IMR-90 (cell line): ENCODE data around the gene SRRM1. TPM values are rescaled to one million over a fixed set of nuclear protein-coding genes. Genes with fewer than 3 reads are reported as not detected.

Experiments used
- ATAC-seq: fragments of 200-7000 bp; cut with Tn5 transposase; 2 replicates; pipeline ENCODE4 v1.9.1; 2020; ENCODE audit warnings: low read depth, mild to moderate bottlenecking, moderate library complexity
- BruUV-seq: library from RNA; stranded (reverse); fragments of 400-500 nt; replicated peaks from 2 replicates; lab custom pipeline; 2021; lab: Mats Ljungman, UMichigan
- CTCF ChIA-PET: fragments of 300-600 bp; formaldehyde crosslinking; extraction: SDS; loops from one replicate; lab custom pipeline; 2021; ENCODE audit warnings: antibody characterized with exemption; lab: Yijun Ruan, JAX
- POLR2A ChIA-PET: fragments of 300-600 bp; sonication (Branson Sonifier 250); formaldehyde crosslinking; loops from one replicate; lab custom pipeline; 2022; ENCODE audit warnings: antibody characterized with exemption; ENCODE audit not compliant: unreplicated experiment; lab: Charles Lee
- DNase-seq: peaks from one replicate; pipeline ENCODE4 v3.0.0; 2013
- H2AFZ ChIP-seq: replicated peaks from 2 replicates; pipeline ENCODE3; 2013; ENCODE audit warnings: low read length, mild to moderate bottlenecking; ENCODE audit not compliant: poor library complexity
- H2AK5ac ChIP-seq: 2 replicates; pipeline ENCODE4 v1.6.1; 2013; ENCODE audit warnings: low read depth, low read length, inconsistent platforms
- H2AK9ac ChIP-seq: replicated peaks from 2 replicates; pipeline ENCODE3; 2013; ENCODE audit warnings: mild to moderate bottlenecking, low read depth, low read length, moderate library complexity; ENCODE audit not compliant: poor library complexity
- H2BK120ac ChIP-seq: 2 replicates; pipeline ENCODE4 v1.6.1; 2013; ENCODE audit warnings: low read depth, low read length, inconsistent platforms
- H2BK15ac ChIP-seq: 3 replicates; pipeline ENCODE4 v1.6.1; 2013; ENCODE audit warnings: low read depth, low read length, inconsistent platforms
- H2BK20ac ChIP-seq: 2 replicates; pipeline ENCODE4 v1.6.1; 2013; ENCODE audit warnings: low read depth, mild to moderate bottlenecking, inconsistent platforms, low read length, moderate library complexity
- H2BK5ac ChIP-seq: 2 replicates; pipeline ENCODE4 v1.6.1; 2013; ENCODE audit warnings: mild to moderate bottlenecking, low read depth, low read length, inconsistent platforms; ENCODE audit not compliant: poor library complexity, severe bottlenecking
- H3K14ac ChIP-seq: replicated peaks from 2 replicates; pipeline ENCODE4 v1.6.1; 2013; ENCODE audit warnings: low read depth, low read length, inconsistent platforms
- H3K18ac ChIP-seq: 2 replicates; pipeline ENCODE4 v1.6.1; 2013; ENCODE audit warnings: low read depth, low read length, control low read depth
- H3K23ac ChIP-seq: 2 replicates; pipeline ENCODE4 v1.6.1; 2013; ENCODE audit warnings: low read depth, low read length, inconsistent platforms
- H3K27ac ChIP-seq: 2 replicates; pipeline ENCODE4 v1.5.1; 2013; ENCODE audit warnings: mild to moderate bottlenecking, control low read depth, low read length; ENCODE audit not compliant: insufficient read depth
- H3K27me3 ChIP-seq: 2 replicates; pipeline ENCODE4 v1.6.1; 2013; ENCODE audit warnings: low read length; ENCODE audit not compliant: control insufficient read depth, insufficient read depth
- H3K36me3 ChIP-seq: 2 replicates; pipeline ENCODE4 v1.6.1; 2013; ENCODE audit warnings: low read length, mixed read lengths; ENCODE audit not compliant: control insufficient read depth, insufficient read depth
- H3K4ac ChIP-seq: 2 replicates; pipeline ENCODE4 v1.6.1; 2013; ENCODE audit warnings: low read depth, low read length, inconsistent platforms
- H3K4me1 ChIP-seq: 2 replicates; pipeline ENCODE4 v1.6.1; 2013; ENCODE audit warnings: low read length, mixed read lengths; ENCODE audit not compliant: control insufficient read depth, insufficient read depth
- H3K4me2 ChIP-seq: 2 replicates; pipeline ENCODE4 v1.6.1; 2013; ENCODE audit warnings: low read depth, mild to moderate bottlenecking, control low read depth, low read length, moderate library complexity
- H3K4me3 ChIP-seq: 2 replicates; pipeline ENCODE4 v1.5.1; 2013; ENCODE audit warnings: low read depth, mild to moderate bottlenecking, control low read depth, low read length, moderate library complexity; ENCODE audit not compliant: insufficient read depth
- H3K56ac ChIP-seq: 2 replicates; pipeline ENCODE4 v1.6.1; 2013; ENCODE audit warnings: low read length, inconsistent platforms; ENCODE audit not compliant: insufficient read depth; ENCODE audit errors: extremely low read depth
- H3K79me1 ChIP-seq, 2 experiments: 2 replicates each; pipeline ENCODE4 v1.6.1; 2013; ENCODE audit warnings: low read length in 2 of 2, inconsistent platforms in 1 of 2, low read depth in 1 of 2
- H3K9ac ChIP-seq: 2 replicates; pipeline ENCODE4 v1.6.1; 2013; ENCODE audit warnings: low read depth, low read length, control low read depth
- H3K9me1 ChIP-seq: 2 replicates; pipeline ENCODE4 v1.6.1; 2013; ENCODE audit warnings: low read length, inconsistent platforms; ENCODE audit not compliant: insufficient read depth
- H3K9me3 ChIP-seq: 2 replicates; pipeline ENCODE4 v1.6.1; 2013; ENCODE audit warnings: low read length; ENCODE audit not compliant: control insufficient read depth, insufficient read depth
- H4K20me1 ChIP-seq: 2 replicates; pipeline ENCODE4 v1.6.1; 2013; ENCODE audit warnings: low read length, inconsistent platforms; ENCODE audit not compliant: insufficient read depth
- H4K5ac ChIP-seq: 2 replicates; pipeline ENCODE4 v1.6.1; 2013; ENCODE audit warnings: mild to moderate bottlenecking, low read depth, low read length, control low read depth
- H4K8ac ChIP-seq, 2 experiments: 2 replicates each; pipeline ENCODE4 v1.6.1; 2013; ENCODE audit warnings: low read depth in 2 of 2, low read length in 2 of 2, control low read depth in 1 of 2, inconsistent platforms in 1 of 2
- H4K91ac ChIP-seq: 2 replicates; pipeline ENCODE4 v1.6.1; 2013; ENCODE audit warnings: low read depth, low read length, inconsistent platforms; ENCODE audit not compliant: insufficient read depth
- BHLHE40 ChIP-seq: fragments of 150-350 bp; IDR thresholded peaks from 2 replicates; pipeline ENCODE4 v1.6.1; 2016; ENCODE audit warnings: mild to moderate bottlenecking, low read depth, low read length
- FOS ChIP-seq: fragments of 150-350 bp; IDR thresholded peaks from 2 replicates; pipeline ENCODE4 v1.6.1; 2016; ENCODE audit warnings: low read depth, low read length
- MAZ ChIP-seq: IDR thresholded peaks from 2 replicates; pipeline ENCODE4 v1.6.1; 2012; ENCODE audit warnings: low read depth, mild to moderate bottlenecking, low read length, improper control_type of control experiment, moderate library complexity, borderline replicate concordance
- MXI1 ChIP-seq: IDR thresholded peaks from 2 replicates; pipeline ENCODE4 v1.6.1; 2012; ENCODE audit warnings: low read depth, mild to moderate bottlenecking, low read length, moderate library complexity, borderline replicate concordance
- POLR2A ChIP-seq: IDR thresholded peaks from 2 replicates; pipeline ENCODE4 v1.6.1; 2012; ENCODE audit warnings: mild to moderate bottlenecking, low read depth, low read length
- RAD21 ChIP-seq: IDR thresholded peaks from 2 replicates; pipeline ENCODE4 v1.6.1; 2012; ENCODE audit warnings: low read length, improper control_type of control experiment
- RCOR1 ChIP-seq: IDR thresholded peaks from 2 replicates; pipeline ENCODE4 v1.6.1; 2012; ENCODE audit warnings: mild to moderate bottlenecking, low read length, improper control_type of control experiment; ENCODE audit not compliant: insufficient replicate concordance
- SMC3 ChIP-seq: fragments of 150-350 bp; IDR thresholded peaks from 2 replicates; pipeline ENCODE4 v1.6.1; 2016; ENCODE audit warnings: low read depth, mild to moderate bottlenecking, antibody characterized with exemption, low read length, moderate library complexity
- WGBS, 2 experiments: methylation state at CpG; one replicate each; pipeline versions ENCODE4 v1.1.5 to v1.1.7; 2013; ENCODE audit warnings: missing lambda C conversion rate in 2 of 2; ENCODE audit not compliant: insufficient read length in 1 of 2; ENCODE audit errors: extremely low coverage in 2 of 2; 5-methylcytosine and 5-hydroxymethylcytosine counted together
- dilution Hi-C: fragments of 300-500 bp; cut with HindIII; formaldehyde crosslinking; loops from one replicate; pipeline ENCODE4 v1.14.3; 2018; ENCODE audit warnings: low sequenced_read_pairs; ENCODE audit not compliant: unreplicated experiment
- in situ Hi-C: fragments of 300-500 bp; cut with MboI; formaldehyde crosslinking; loops from 3 replicates; pipeline ENCODE4 v1.14.3; 2019; ENCODE audit warnings: low sequenced_read_pairs, inconsistent platforms, mixed read lengths
- intact Hi-C: fragments of 100-400 bp; cut with micrococcal nuclease; formaldehyde crosslinking; loops from 2 replicates; pipeline ENCODE4 v1.10.0; 2022
- polyA plus RNA-seq, 3 experiments: library from polyadenylated mRNA; depleted of rRNA; stranded (reverse); fragments of >200 nt; gene quantifications; 2 replicates each; pipeline ENCODE4 v1.2.3, GENCODE V29; 2012; ENCODE audit warnings: low replicate concordance in 1 of 3
- total RNA-seq: library from RNA; depleted of rRNA; stranded (reverse); fragments of >200 nt; gene quantifications from 2 replicates; pipeline ENCODE4 v1.2.3, GENCODE V29; 2012
- TF ChIP-seq, protein P1 (sequence below): fragments of 150-350 bp; IDR thresholded peaks from 2 replicates; pipeline ENCODE4 v1.6.1; 2016; ENCODE audit warnings: low read depth, mild to moderate bottlenecking, low read length, moderate library complexity, borderline replicate concordance
- TF ChIP-seq, protein P2 (sequence below): fragments of 150-350 bp; IDR thresholded peaks from 2 replicates; pipeline ENCODE4 v1.6.1; 2017; ENCODE audit warnings: mild to moderate bottlenecking, antibody characterized with exemption, low read length, low read depth
- TF ChIP-seq, protein P3 (sequence below): conservative IDR thresholded peaks from 2 replicates; pipeline ENCODE4 v1.5.1; 2012; ENCODE audit warnings: mild to moderate bottlenecking, low read depth, low read length, improper control_type of control experiment

Gene SRRM1
- total and polyA plus RNA-seq, 2 of the 4 experiments (the other 2 are of a cell fraction), result 13.6 to 94.1 TPM

DNA sequence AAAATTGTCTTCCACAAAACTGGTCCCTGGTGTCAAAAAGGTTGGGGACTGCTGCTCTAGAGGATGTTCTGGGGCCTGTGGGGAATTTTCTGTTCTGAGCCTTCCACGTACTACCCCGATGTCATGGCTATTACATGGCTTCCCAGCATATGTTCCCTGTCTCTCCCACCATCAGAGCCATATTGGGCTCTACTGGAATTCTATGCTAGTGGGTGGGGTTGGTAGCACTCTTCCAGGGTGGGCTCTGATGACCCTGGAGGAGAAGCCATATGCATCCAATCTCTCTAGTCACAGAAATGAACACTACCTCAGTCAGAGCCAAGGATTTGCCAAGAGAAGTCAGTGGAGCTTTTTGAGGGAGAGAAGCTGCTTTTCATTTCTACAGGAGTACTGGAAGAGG, 47.9 kb downstream of the SRRM1 start (continued):
- TF ChIP-seq POLR2A (no peak), MXI1 (no peak), SMC3 (no peak), MAZ (no peak)

DNA sequence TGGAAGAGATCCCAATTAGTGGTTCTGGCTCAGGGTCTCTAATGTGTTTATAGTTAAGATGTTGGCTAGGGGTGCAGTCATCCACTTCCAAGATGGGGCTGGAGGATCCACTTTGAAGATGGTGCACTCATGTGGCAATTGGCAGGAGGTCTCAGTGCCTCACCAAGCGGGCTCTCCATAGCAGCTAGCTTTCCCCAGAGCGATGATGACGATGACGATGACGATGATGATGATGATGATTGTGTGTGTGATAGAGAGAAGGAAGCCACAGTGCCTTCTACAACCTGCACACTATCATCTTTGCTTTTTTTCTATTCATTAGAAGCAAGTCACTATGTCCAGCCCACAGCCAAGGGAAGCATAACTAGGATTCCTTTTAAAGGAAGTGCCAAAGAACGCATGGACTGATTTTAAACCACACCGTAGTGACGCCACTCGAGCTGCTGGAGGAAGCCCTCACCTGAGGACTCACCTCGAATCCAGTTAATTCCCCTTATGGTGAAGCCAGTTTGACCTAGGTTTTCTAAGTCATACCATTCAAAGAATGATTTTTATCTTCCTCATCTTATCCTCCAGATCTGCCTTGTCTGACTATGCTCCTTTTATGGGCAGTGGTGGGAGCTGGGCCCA, 49.4 kb downstream of the SRRM1 start:
- Histone ChIP-seq H3K9ac (no peak overlapping the region), H3K18ac (no peak overlapping the region), H3K4me3 (no peak overlapping the region), H2AK9ac (peak overlapping the region; percentile 37), H3K27ac (no peak overlapping the region), H2BK15ac (peak overlapping the region; percentile 27; the same call in 1 of the 3 replicates), H3K4me2 (no peak overlapping the region), H4K8ac (no peak overlapping the region), H2AK5ac (peak overlapping the region; percentile 78; the same call in 1 of the 2 replicates), H3K9me1 (peaks cover 8% of the 10 kb centered on the region; the same call in 1 of the 2 replicates), H3K23ac (0 out of 2 replicates have a peak overlapping the region, but pooled peaks have one; percentile 7), H3K14ac (0 out of 2 replicates have a peak overlapping the region, but pooled peaks have one; percentile 29), H3K9me3 (no peaks in the 10 kb centered on the region), H3K56ac (no peak overlapping the region), H3K4ac (peak overlapping the region; percentile 29; the same call in 1 of the 2 replicates), H4K5ac (no peak overlapping the region), H3K27me3 (no peaks in the 10 kb centered on the region), H3K36me3 (no peaks in the 10 kb centered on the region), H2BK5ac (no peak overlapping the region), H2BK20ac (0 out of 2 replicates have a peak overlapping the region, but pooled peaks have one; percentile 5), H3K4me1 (peaks cover 12% of the 10 kb centered on the region), H4K91ac (peak overlapping the region; percentile 49; the same call in 1 of the 2 replicates), H2BK120ac (no peak overlapping the region), H4K20me1 (no peaks in the 10 kb centered on the region; the same call in 1 of the 2 replicates), H2AFZ (no peak overlapping the region), H3K79me1 (peaks cover 6 to 14% of the 10 kb centered on the region in 2 experiments; a peak in 3 of 4 replicates)
- dilution Hi-C loops (no loop called here), in situ Hi-C loops (loop anchor here (5.0 kb wide), 2 partner anchors 45 to 145 kb away; no protein-coding TSS in a partner anchor), intact Hi-C loops (no loop called here)
- ChIA-PET CTCF (interaction anchor here (0.6 kb wide), 1 partner anchor 71 kb away, joined by 3 read pairs; no protein-coding TSS in a partner anchor), POLR2A (no interaction called here)
- ATAC-seq, result no peak
- no CpG with 5 or more reads among the region's 10 CpGs for WGBS, 2 experiments
- BruUV-seq, result no TSS peak
- no peak for DNase-seq
- no peak for TF ChIP-seq RAD21
- TF ChIP-seq BHLHE40, result no peak
- no peak for TF ChIP-seq SMC3
- TF ChIP-seq POLR2A, result no peak
- TF ChIP-seq MXI1, result no peak
- no peak for TF ChIP-seq FOS
- TF ChIP-seq, protein P1, sequence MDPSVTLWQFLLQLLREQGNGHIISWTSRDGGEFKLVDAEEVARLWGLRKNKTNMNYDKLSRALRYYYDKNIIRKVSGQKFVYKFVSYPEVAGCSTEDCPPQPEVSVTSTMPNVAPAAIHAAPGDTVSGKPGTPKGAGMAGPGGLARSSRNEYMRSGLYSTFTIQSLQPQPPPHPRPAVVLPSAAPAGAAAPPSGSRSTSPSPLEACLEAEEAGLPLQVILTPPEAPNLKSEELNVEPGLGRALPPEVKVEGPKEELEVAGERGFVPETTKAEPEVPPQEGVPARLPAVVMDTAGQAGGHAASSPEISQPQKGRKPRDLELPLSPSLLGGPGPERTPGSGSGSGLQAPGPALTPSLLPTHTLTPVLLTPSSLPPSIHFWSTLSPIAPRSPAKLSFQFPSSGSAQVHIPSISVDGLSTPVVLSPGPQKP, result no peak
- TF ChIP-seq, protein P2, sequence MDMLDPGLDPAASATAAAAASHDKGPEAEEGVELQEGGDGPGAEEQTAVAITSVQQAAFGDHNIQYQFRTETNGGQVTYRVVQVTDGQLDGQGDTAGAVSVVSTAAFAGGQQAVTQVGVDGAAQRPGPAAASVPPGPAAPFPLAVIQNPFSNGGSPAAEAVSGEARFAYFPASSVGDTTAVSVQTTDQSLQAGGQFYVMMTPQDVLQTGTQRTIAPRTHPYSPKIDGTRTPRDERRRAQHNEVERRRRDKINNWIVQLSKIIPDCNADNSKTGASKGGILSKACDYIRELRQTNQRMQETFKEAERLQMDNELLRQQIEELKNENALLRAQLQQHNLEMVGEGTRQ, result no peak
- TF ChIP-seq RCOR1, result no peak
- TF ChIP-seq, protein P3, sequence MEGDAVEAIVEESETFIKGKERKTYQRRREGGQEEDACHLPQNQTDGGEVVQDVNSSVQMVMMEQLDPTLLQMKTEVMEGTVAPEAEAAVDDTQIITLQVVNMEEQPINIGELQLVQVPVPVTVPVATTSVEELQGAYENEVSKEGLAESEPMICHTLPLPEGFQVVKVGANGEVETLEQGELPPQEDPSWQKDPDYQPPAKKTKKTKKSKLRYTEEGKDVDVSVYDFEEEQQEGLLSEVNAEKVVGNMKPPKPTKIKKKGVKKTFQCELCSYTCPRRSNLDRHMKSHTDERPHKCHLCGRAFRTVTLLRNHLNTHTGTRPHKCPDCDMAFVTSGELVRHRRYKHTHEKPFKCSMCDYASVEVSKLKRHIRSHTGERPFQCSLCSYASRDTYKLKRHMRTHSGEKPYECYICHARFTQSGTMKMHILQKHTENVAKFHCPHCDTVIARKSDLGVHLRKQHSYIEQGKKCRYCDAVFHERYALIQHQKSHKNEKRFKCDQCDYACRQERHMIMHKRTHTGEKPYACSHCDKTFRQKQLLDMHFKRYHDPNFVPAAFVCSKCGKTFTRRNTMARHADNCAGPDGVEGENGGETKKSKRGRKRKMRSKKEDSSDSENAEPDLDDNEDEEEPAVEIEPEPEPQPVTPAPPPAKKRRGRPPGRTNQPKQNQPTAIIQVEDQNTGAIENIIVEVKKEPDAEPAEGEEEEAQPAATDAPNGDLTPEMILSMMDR, result no peak
- TF ChIP-seq MAZ, result no peak
